Right ventricle myocardium superior (tissue), 1 donor: ENCODE results near the gene TMEM109. TPM values are rescaled to one million over a fixed set of nuclear protein-coding genes. Genes with fewer than 3 reads are reported as not detected.
A peak's percentile ranks its signal among the peaks of the same experiment; 100 is the strongest.

ENCODE experiments used
- ATAC-seq: fragments of 200-7000 bp; cut with Tn5 transposase; one replicate; pipeline ENCODE4 v1.9.1; 2020; ENCODE audit warnings: mild to moderate bottlenecking; ENCODE audit not compliant: poor library complexity
- DNase-seq: peaks from one replicate; pipeline ENCODE4 v3.0.0-alpha.2; 2020
- intact Hi-C: fragments of 100-400 bp; cut with DNase I; formaldehyde crosslinking; loops from one replicate; pipeline ENCODE4 v1.11.2; 2022
- total RNA-seq: library from RNA; stranded (reverse); fragmentation: NEBNext Ultra II Directional; extraction: Animal tissue kit (Norgen Biotek cat#: 25700); gene quantifications from one replicate; pipeline ENCODE4 v1.2.1, GENCODE V29; 2021
- donor health status: DM: no; HTN: yes; CAD: no; lungs with severe emphysema.

The TMEM109 gene
- total RNA-seq, 1 donor from 2014 or later, result 82.2 TPM

GRCh38 chr11:60934124-60934789 lies 20.3 kb downstream of the TMEM109 start:
- no peak for DNase-seq
- intact Hi-C loops, result no loop called here
- no peak for ATAC-seq

DNA sequence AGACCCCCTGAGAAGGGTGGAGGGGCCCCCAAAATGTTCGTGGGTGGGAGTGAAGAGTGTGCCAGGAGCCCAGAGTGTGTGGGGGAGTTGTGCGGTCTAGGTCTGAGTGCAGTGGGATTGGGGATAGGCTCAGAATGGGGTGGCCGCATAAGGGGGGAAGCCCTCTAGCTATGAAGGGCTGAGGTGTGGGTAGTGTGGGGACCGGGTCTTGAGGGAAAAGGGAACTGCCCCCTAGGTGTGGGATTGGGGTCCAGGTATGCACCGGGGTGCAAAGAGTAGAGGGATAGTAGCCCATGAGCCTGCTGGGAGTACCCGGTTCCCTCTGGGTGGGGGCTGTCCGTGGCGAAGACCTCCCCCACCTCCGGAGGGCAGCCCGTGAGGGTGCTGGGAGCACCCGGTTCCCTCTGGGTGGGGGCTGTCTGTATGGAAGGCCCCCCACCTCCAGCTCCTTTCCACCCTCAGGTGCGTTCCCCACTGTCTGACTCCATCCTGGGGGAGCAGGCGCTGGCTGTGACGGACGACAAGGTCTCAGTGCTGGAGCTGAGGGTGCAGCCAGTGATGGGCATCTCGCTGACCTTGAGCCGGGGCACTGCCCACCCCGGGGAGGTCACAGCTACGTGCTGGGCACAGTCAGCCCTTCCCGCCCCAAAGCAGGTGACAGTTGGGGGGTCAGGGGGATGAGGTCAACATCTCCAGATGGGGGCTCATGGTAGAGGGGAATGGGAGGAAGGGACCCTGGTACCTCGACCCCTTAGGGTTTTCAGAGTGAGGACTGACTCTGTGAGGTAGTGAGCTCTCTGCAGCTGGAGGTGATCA lies 21.0 kb downstream of the TMEM109 start:
- ATAC-seq (no peak), DNase-seq (no peak)

DNA sequence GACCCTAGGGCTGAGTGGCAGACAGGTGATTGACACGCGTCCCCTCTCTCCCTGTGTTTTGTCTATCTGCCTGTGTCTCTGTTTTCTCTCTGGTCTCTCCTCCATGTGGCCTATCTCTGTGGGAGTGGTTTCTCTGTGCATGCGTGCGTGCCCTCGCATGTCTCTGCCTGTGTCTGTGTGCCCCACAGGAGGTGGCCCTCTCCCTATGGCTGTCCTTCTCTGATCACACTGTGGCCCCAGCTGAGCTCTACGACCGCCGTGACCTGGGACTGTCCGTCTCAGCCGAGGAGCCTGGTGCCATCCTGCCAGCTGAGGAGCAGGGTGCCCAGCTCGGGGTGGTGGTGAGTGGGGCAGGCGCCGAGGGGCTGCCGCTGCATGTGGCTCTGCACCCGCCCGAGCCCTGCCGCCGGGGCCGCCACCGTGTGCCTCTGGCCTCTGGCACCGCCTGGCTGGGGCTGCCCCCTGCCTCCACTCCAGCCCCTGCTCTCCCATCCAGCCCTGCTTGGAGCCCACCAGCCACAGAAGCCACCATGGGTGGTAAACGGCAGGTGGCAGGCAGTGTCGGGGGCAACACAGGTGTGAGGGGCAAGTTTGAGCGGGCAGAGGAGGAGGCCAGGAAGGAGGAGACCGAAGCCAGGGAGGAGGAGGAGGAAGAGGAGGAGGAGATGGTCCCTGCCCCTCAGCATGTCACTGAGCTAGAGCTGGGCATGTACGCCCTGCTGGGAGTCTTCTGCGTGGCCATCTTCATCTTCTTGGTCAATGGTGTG lies 21.9 kb downstream of the TMEM109 start:
- DNase-seq, result no peak
- intact Hi-C loops, result no loop called here

More for the DNA sequence above, 21.0 kb downstream of the TMEM109 start:
- intact Hi-C loops, result no loop called here

DNA sequence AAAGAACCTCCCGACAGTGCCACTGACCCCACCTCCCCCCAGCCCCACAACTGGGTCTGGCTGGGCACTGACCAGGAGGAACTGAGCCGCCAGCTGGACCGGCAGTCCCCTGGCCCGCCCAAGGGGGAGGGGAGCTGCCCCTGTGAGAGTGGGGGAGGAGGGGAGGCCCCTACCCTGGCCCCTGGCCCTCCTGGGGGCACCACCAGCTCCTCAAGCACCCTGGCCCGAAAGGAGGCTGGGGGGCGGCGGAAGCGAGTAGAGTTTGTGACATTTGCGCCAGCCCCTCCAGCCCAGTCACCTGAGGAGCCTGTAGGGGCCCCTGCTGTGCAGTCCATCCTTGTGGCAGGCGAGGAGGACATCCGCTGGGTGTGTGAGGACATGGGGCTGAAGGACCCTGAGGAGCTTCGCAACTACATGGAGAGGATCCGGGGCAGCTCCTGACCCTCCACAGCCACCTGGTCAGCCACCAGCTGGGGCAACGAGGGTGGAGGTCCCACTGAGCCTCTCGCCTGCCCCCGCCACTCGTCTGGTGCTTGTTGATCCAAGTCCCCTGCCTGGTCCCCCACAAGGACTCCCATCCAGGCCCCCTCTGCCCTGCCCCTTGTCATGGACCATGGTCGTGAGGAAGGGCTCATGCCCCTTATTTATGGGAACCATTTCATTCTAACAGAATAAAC lies 22.6 kb downstream of the TMEM109 start:
- DNase-seq (no peak), ATAC-seq (no peak)
- intact Hi-C loops, result no loop called here

More for the DNA sequence above, 21.9 kb downstream of the TMEM109 start:
- ATAC-seq, result no peak

- ATAC-seq, result peak; percentile 5
- DNase-seq, result no peak
- intact Hi-C loops, result no loop called here
Measured at GRCh38 chr11:60937144-60937527, 23.2 kb downstream of the TMEM109 start.

DNA sequence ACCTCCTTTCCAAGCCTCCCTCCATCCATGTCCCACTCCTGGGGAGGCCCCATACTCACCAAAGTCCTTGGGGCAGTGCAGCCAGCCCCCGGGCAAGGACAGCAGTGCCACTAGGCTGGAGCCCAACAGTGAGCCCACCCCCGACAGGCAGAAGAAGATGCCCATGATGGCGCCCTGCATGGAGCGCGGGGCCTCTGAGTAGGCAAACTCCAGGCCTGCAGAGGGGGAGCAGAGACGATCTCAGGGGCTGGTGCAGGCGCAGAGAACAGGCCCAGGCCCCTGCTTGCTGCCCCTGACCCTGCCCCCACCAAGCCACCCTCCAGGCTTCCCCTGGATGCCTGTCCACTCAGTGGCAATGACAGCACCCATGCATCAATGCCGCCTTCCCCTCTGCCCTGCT lies 23.9 kb downstream of the TMEM109 start:
- DNase-seq (no peak), ATAC-seq (no peak)
- intact Hi-C loops, result no loop called here

DNA sequence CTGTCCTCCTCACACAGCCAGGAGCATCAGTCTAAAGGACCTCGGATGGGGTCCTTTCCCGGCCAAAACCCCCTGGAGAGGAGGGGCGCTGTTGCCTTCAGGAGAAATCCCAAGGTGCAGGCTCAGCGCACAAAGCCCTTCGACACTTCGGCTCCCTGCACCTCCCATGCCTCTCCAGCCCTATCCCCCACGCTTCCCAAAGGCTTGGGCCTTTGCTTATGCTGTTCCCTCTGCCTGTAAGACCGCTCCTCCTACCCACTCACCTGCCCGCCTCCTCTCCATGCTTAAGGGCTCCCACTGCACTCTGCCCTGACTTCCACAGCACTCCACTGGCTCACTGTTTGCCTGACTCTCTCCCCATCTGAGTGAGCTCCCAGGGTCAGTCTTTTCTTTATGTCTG lies 24.5 kb downstream of the TMEM109 start:
- ATAC-seq, result no peak
- no peak for DNase-seq
- intact Hi-C loops, result no loop called here

DNA sequence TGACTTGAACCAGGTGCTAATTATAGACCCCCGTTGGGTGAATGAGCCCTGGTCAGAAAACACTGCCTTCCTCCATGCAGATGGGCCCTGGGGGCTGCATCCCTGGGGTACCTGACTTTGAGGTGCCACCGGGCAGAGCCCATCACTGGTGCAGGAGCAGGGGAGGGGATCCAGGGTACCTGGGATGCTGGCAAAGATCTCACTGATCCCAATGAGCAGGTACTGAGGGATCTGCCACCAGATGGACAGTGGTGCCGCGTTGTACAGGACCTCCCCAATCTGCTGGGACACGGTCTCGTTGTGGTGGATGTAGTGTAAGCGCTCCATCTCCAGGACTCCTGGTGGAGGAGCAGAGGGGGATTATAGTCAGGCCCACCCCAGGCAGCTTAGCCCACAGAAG lies 25.3 kb downstream of the TMEM109 start:
- ATAC-seq (no peak), DNase-seq (no peak)
- intact Hi-C loops, result no loop called here

GRCh38 chr11:60939855-60940254 lies 25.9 kb downstream of the TMEM109 start:
- ATAC-seq (no peak), DNase-seq (no peak)
- intact Hi-C loops, result no loop called here

DNA sequence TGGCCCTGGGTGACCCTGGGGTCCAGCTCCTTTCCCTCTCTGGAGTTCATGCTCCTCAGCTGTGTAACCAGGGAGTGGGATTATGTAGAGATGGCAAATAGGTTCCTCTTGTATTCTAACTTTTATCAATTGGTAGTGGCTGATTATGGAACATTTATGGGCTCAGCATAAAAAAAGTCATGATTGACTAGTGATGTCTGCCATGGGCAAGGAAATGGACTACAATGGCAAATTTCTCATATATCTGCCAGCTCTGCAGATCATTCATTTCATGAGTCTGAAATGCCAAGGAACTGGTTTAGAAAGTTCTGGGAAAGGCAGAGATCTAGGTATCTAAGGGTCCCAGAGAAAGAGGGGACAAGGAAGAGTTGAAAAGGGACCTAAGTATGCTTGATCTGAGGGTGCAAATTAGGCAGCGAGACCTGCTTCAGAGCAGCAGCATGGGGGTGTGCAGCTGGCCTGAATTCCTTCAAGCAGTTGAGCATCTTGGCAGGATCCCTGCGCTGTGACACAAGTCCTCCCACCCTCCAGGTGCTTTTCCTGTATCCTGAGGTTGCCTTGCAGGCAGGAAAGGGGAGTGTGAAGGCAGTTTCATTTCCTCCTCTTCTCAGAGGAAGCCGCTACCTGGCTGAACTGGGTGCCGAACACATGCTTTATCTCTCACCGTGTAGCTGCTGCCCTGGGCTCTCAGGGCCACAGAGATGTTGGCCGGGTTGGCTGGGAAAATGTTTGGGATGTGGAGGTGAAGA lies 27.6 kb downstream of the TMEM109 start:
- ATAC-seq (no peak), DNase-seq (no peak)
- intact Hi-C loops, result no loop called here

- no peak for DNase-seq
- intact Hi-C loops, result no loop called here
Measured at GRCh38 chr11:60942219-60942618, 28.3 kb downstream of the TMEM109 start.

DNA sequence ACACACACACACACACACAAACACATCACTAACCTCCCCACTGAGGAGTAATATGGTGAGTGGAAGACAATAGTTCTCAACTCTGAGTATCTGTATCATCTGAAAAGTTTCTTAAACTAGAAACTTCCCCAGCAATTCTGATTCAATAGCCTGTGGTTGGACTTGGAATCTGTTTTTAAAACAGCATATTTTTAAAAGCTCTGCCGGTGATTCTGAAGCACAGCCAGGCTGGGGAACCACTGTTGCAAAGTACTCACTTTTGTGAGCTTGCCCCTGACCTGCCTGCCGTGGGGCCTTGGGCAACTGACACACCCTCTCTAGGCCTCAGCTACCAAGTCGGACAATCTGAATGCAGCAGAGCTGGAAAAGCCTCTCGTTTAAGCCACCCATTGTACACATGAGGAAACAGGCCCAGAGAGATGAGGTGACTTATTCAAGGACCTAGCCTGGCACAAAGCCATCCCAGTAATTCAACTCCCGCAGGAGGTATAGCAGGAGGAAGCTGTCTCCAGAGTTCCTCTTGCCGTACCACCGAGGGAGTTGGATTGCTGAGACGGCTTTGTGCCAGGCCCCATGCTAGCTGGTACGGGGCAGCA lies 29.1 kb downstream of the TMEM109 start:
- ATAC-seq (no peak), DNase-seq (no peak)
- intact Hi-C loops, result no loop called here

More at GRCh38 chr11:60942219-60942618, 28.3 kb downstream of the TMEM109 start:
- ATAC-seq, result no peak

DNA sequence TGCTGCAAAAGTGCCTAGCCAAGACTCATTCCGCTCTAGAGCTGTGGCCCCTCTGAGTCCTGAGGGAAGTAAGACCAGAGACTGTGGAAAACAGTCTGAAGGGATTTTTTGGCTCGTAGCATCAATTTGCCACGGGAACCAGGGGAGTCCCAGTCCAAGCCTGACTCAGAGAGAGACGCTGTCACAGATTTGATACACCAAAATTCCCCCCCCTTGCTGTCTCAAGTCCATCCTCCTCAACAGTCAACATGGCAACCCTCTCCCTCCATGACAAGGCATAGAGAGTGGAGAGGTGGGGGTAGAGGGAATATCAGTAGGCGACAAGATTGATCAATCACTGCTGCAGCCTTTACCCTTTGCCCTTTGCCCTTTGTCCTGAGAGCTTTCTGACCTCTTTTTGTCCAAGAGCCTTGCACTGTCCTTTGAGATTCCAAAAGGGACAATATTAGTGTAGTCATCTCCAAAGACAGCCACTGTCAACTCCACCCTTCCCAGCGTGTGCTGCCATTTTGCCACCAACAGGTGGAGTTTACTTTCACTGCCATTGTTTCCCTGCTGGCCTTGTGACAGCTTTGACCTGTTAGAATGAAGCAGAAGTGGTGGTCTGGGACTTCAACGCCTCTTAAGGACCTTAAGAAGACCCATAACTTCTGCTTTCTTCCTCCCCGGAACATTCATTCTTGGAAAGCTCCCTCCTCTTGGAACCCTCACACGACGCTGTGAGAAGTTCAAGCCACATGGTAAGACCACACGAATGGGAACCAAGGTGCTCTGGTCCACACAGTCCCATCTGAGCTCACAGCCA lies 30.7 kb downstream of the TMEM109 start:
- intact Hi-C loops, result no loop called here
- DNase-seq, result no peak
- ATAC-seq, result no peak

- no peak for DNase-seq
- intact Hi-C loops, result no loop called here
Measured at GRCh38 chr11:60945295-60945667, 31.3 kb downstream of the TMEM109 start.

DNA sequence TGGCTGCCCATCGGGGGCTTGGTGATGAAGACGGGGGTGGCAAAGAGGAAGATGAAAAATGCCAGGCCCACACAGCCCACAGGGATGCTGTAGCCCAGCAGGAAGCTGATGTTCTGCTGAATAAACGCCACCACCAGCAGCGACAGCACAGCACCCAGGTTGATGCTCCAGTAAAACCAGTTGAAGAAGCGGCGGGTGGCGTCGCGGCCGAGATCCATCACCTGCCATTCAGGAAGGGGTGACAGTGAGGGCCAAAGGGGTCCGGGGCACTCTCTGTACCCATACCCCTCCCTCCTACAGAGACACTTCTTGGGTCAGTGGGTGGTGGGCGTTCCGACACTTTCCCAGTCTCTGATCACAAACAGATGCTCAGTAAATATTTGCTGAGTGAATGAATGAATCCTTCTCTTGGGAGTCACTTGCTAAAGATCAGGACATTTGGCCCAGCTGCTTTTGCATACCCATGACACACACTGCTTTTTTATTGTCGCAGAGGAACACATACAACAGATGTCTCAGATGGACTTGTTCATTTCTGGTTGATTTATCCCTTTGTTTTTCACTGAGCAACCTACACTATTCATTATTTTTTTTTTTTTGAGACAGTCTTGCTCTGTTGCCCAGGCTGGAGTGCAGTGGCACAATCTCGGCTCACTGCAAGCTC lies 32.8 kb downstream of the TMEM109 start:
- intact Hi-C loops, result no loop called here
- ATAC-seq (no peak), DNase-seq (no peak)

More at GRCh38 chr11:60945295-60945667, 31.3 kb downstream of the TMEM109 start:
- ATAC-seq, result no peak

- intact Hi-C loops, result no loop called here
- ATAC-seq, result no peak
- DNase-seq, result no peak
Measured at GRCh38 chr11:60947700-60948099, 33.7 kb downstream of the TMEM109 start.

- ATAC-seq (no peak), DNase-seq (no peak)
- intact Hi-C loops, result no loop called here
Measured at GRCh38 chr11:60948250-60948649, 34.3 kb downstream of the TMEM109 start.
